Activated CD4-positive, alpha-beta T cell treated with anti-CD3 and anti-CD28 coated beads for 4 hours (primary cell): ENCODE results near the gene COL4A1.
"Not testable (repeated sequence)": the region's sequence is repeated elsewhere in the genome, so short reads cannot be mapped to it uniquely, and the experiment has no call there.

ENCODE experiments used
- DNase-seq, 2 donors: peaks; one replicate each; pipeline ENCODE4 v3.0.0-alpha.2; 2020

COL4A1 gene

GRCh38 chr13:110125157-110125556, 181.8 kb downstream of the COL4A1 start:
- DNase-seq = no peak

- no peak for DNase-seq
Observed at GRCh38 chr13:110124201-110124940, 182.6 kb downstream of the COL4A1 start.

GRCh38 chr13:110123041-110123809, 183.7 kb downstream of the COL4A1 start:
- DNase-seq = no peak

- DNase-seq = no peak
Observed at GRCh38 chr13:110121422-110122083, 185.4 kb downstream of the COL4A1 start.

GRCh38 chr13:110119935-110120905, 186.7 kb downstream of the COL4A1 start:
- DNase-seq = no peak

- DNase-seq = no peak
Observed at GRCh38 chr13:110118106-110118505, 188.9 kb downstream of the COL4A1 start.

GRCh38 chr13:110116072-110116487, 190.9 kb downstream of the COL4A1 start:
- peak; percentile 8 to 26 for DNase-seq

GRCh38 chr13:110115591-110115990, 191.4 kb downstream of the COL4A1 start:
- no peak for DNase-seq

GRCh38 chr13:110114316-110114715, 192.6 kb downstream of the COL4A1 start:
- DNase-seq = no peak

GRCh38 chr13:110113284-110113764, 193.6 kb downstream of the COL4A1 start:
- no peak for DNase-seq

GRCh38 chr13:110112379-110112778, 194.6 kb downstream of the COL4A1 start:
- not testable (repeated sequence) for DNase-seq

GRCh38 chr13:110110783-110111182, 196.2 kb downstream of the COL4A1 start:
- DNase-seq = no peak

GRCh38 chr13:110109910-110110309, 197.0 kb downstream of the COL4A1 start:
- DNase-seq = no peak

GRCh38 chr13:110109140-110109783, 197.7 kb downstream of the COL4A1 start:
- DNase-seq = no peak

- DNase-seq = no peak
Observed at GRCh38 chr13:110108348-110109139, 198.4 kb downstream of the COL4A1 start.

- no peak for DNase-seq
Observed at GRCh38 chr13:110107568-110108347, 199.2 kb downstream of the COL4A1 start.

- no peak for DNase-seq
Observed at GRCh38 chr13:110106726-110107125, 200.2 kb downstream of the COL4A1 start.

- no peak for DNase-seq
Observed at GRCh38 chr13:110105136-110105535, 201.8 kb downstream of the COL4A1 start.

- no peak for DNase-seq
Observed at GRCh38 chr13:110103534-110103933, 203.4 kb downstream of the COL4A1 start.

- no peak for DNase-seq
Observed at GRCh38 chr13:110103026-110103425, 203.9 kb downstream of the COL4A1 start.
